Parathyroid adenoma (tissue), 2 donors: ENCODE results near the gene CCP110.

Experiments
- H2AFZ ChIP-seq: fragments of 300-600 bp; sonication (generic); one replicate; pipeline ENCODE4 v1.7.0; 2017; ENCODE audit warnings: antibody characterized with exemption, mild to moderate bottlenecking
- H3K27ac ChIP-seq: fragments of 300-600 bp; sonication (generic); one replicate; pipeline ENCODE4 v1.7.0; 2017
- H3K27me3 ChIP-seq: fragments of 300-600 bp; sonication (generic); one replicate; pipeline ENCODE4 v1.7.0; 2017; ENCODE audit warnings: low read length; ENCODE audit not compliant: control insufficient read depth, insufficient read depth
- H3K36me3 ChIP-seq: fragments of 300-600 bp; sonication (generic); one replicate; pipeline ENCODE4 v1.7.0; 2017; ENCODE audit warnings: low read length; ENCODE audit not compliant: control insufficient read depth, insufficient read depth
- H3K4me1 ChIP-seq: fragments of 300-600 bp; sonication (generic); one replicate; pipeline ENCODE4 v1.7.0; 2017; ENCODE audit warnings: control low read depth
- H3K4me2 ChIP-seq: fragments of 300-600 bp; sonication (generic); one replicate; pipeline ENCODE4 v1.7.0; 2017; ENCODE audit warnings: low read length
- H3K4me3 ChIP-seq: fragments of 300-600 bp; sonication (generic); one replicate; pipeline ENCODE4 v1.7.0; 2017; ENCODE audit warnings: low read depth, low read length
- H3K79me2 ChIP-seq: fragments of 300-600 bp; sonication (generic); one replicate; pipeline ENCODE4 v1.7.0; 2017; ENCODE audit warnings: control low read depth
- H3K9ac ChIP-seq: fragments of 300-600 bp; sonication (generic); one replicate; pipeline ENCODE4 v1.7.0; 2017; ENCODE audit warnings: mild to moderate bottlenecking
- H3K9me3 ChIP-seq: fragments of 300-600 bp; sonication (generic); one replicate; pipeline ENCODE4 v1.7.0; 2017; ENCODE audit warnings: low read length; ENCODE audit not compliant: control insufficient read depth
- TF ChIP-seq, protein P1 (sequence below): fragments of 300-600 bp; sonication (generic); IDR thresholded peaks from one replicate; pipeline ENCODE4 v1.7.0; 2017; ENCODE audit warnings: antibody characterized with exemption, mild to moderate bottlenecking
- donor health status: primary hyperparathyroidism.

CCP110 gene

DNA sequence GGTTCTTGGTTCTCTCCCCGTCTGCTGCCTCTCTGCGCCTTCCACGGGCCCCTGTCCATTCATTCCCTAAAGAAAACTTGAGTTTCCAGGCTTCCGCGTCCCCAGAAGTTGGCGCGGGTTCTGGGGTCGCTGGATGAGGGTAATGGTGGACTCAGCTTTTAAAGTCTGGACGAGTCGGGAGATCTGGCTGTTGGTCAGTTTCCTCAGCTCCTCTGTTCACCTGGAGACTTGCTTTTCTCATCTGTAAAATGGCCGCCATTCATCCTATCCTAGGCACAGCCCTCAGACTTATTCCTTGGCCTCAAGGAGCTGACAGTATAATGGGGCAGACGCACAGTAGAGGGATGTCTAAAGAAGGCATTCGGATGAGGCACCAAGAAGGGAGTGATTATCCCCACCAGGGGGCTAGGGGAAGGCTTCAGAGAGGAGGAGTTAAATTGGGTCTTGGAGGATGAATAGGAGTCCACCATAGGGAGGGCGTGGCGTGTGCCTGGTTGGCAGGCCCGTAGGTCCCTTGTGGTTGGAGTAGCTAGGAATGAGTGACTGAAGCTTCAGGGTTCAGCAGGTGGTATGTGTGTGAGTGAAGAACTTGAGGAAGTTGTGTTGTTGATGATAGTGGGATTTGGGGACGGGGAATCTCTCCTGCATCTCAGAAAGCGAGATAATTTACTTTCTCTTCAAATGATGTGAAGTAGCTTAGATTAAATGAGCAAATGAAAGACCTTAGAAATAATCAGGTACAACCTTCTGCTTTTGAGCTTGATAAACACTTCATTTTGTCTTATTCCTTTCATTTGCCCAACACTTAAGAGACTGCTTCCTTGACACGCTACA, 32.4 kb downstream of the CCP110 start:
- H3K27me3 ChIP-seq: no peaks in the 10 kb centered on the region
- H3K4me2 ChIP-seq: peak overlapping the region; percentile 91
- H3K27ac ChIP-seq: peak overlapping the region; percentile 83
- H3K4me3 ChIP-seq: peak overlapping the region; percentile 98
- H3K9ac ChIP-seq: peak overlapping the region; percentile 68
- H3K9me3 ChIP-seq: no peaks in the 10 kb centered on the region
- peaks cover 4% of the 10 kb centered on the region for H3K4me1 ChIP-seq
- H2AFZ ChIP-seq: peak overlapping the region; percentile 100
- TF ChIP-seq, protein P1, sequence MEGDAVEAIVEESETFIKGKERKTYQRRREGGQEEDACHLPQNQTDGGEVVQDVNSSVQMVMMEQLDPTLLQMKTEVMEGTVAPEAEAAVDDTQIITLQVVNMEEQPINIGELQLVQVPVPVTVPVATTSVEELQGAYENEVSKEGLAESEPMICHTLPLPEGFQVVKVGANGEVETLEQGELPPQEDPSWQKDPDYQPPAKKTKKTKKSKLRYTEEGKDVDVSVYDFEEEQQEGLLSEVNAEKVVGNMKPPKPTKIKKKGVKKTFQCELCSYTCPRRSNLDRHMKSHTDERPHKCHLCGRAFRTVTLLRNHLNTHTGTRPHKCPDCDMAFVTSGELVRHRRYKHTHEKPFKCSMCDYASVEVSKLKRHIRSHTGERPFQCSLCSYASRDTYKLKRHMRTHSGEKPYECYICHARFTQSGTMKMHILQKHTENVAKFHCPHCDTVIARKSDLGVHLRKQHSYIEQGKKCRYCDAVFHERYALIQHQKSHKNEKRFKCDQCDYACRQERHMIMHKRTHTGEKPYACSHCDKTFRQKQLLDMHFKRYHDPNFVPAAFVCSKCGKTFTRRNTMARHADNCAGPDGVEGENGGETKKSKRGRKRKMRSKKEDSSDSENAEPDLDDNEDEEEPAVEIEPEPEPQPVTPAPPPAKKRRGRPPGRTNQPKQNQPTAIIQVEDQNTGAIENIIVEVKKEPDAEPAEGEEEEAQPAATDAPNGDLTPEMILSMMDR: no peak
- H3K36me3 ChIP-seq: no peaks in the 10 kb centered on the region
- peaks cover 13% of the 10 kb centered on the region for H3K79me2 ChIP-seq

DNA sequence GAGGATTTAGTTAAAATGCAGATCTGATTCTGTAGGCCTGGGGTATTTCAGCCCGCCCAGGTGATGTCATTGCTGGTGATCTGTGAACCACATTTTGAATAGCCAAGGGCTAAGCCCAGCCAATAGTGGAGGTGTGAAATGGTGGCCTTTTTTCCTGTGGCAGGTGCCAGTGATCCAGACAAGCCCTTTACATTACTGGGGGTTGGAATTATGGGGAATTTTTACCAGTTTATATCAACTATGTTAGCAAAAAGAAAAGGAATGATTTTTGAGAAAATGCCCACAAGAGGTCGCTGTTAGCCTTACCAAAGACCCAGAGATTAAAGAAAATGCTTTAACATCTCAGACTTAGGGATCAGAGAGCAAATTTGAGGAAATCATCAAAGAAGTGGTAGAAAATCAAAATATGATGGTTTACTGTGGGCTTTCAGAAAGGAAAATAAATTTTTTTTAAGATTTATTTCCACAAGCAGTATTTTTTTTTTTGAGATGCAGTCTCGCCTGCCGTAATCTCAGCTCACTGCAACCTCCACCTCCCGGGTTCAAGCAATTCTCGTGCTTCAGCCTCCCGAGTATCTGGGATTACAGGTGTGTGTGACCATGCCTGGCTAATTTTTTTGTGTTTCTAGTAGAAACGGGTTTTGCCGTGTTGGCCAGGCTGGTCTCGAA, 35.6 kb downstream of the CCP110 start:
- H3K9me3 ChIP-seq: no peaks in the 10 kb centered on the region
- no peaks in the 10 kb centered on the region for H3K36me3 ChIP-seq
- H3K79me2 ChIP-seq: peaks cover 13% of the 10 kb centered on the region
- H3K4me2 ChIP-seq: no peak overlapping the region
- H3K9ac ChIP-seq: no peak overlapping the region
- no peak overlapping the region for H3K4me3 ChIP-seq
- no peaks in the 10 kb centered on the region for H3K27me3 ChIP-seq
- H3K4me1 ChIP-seq: peaks cover 4% of the 10 kb centered on the region
- TF ChIP-seq, protein P1: peak; percentile 67
- H3K27ac ChIP-seq: no peak overlapping the region
- H2AFZ ChIP-seq: no peak overlapping the region

DNA sequence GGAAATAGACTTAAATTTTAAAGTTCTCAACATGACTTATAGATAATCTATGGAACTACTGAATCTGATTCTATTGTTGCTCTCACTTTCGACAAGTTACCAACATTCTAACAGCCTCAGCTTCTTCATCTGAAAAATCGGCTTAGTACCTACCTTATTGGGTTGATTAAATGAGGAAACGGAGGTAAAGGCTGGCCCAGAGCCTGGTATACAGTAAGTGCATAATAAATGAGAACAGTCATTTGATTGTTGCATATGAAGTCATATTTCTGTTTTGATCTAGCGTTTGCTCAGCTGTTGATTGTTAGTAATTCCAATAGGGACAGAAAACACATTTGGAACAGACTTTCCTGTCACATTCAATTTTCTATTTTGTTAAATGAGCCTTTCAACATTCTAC, 36.3 kb downstream of the CCP110 start:
- Histone ChIP-seq H3K4me2 (no peak overlapping the region), H3K36me3 (no peaks in the 10 kb centered on the region), H3K9me3 (no peaks in the 10 kb centered on the region), H3K4me1 (peaks cover 4% of the 10 kb centered on the region), H2AFZ (no peak overlapping the region), H3K79me2 (peaks cover 13% of the 10 kb centered on the region), H3K9ac (no peak overlapping the region), H3K27ac (no peak overlapping the region), H3K27me3 (no peaks in the 10 kb centered on the region), H3K4me3 (no peak overlapping the region)
- TF ChIP-seq, protein P1: no peak

DNA sequence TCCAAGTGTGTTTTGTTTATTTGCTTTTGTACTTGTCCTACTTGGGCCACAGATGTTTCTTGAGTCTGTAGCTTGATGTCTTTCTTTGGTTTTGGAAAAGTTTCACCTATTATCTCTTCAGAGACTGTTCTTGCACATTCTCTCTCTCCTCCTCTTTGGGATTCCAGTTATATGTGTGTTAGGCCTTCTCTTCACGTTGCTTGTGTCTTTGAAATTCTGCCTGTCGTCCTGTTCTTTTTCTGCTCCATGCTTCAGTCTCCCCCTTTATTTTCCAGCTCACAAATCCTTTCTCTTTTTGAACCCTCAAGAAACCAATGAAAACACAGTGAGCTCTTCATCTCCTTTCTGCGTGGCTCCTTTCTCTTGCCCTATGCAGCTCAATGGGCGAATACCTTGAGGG, 39.6 kb downstream of the CCP110 start:
- no peaks in the 10 kb centered on the region for H3K4me1 ChIP-seq
- H3K9me3 ChIP-seq: no peaks in the 10 kb centered on the region
- H3K9ac ChIP-seq: no peak overlapping the region
- peaks cover 7% of the 10 kb centered on the region for H3K79me2 ChIP-seq
- H3K27me3 ChIP-seq: no peaks in the 10 kb centered on the region
- H3K4me3 ChIP-seq: no peak overlapping the region
- H3K4me2 ChIP-seq: no peak overlapping the region
- TF ChIP-seq, protein P1: no peak
- no peak overlapping the region for H2AFZ ChIP-seq
- H3K27ac ChIP-seq: no peak overlapping the region
- H3K36me3 ChIP-seq: no peaks in the 10 kb centered on the region
